ENCODE results near the gene NT5DC1.
"Not testable (repeated sequence)": the region's sequence is repeated elsewhere in the genome, so short reads cannot be mapped to it uniquely, and the experiment has no call there.

The NT5DC1 gene

GRCh38 chr6:116278854-116279231, 178.2 kb downstream of the NT5DC1 start:
- TF ChIP-seq CTCF (IDR thresholded peaks at IDR 0.05; ENCODE audit: extremely low read depth, insufficient read depth, missing control alignments) = no peak
- in situ Hi-C loops (cut with MboI; ENCODE audit: low pct_unique_long_range_greater_than_20kb, low sequenced_read_pairs, unreplicated experiment) = no loop called here
- no peak for DNase-seq (ENCODE audit: low spot score)

- in situ Hi-C loops (cut with MboI; ENCODE audit: low pct_unique_long_range_greater_than_20kb, low sequenced_read_pairs, unreplicated experiment) = loop anchor here (10.0 kb wide), 1 partner anchor 255 kb away; no protein-coding TSS in a partner anchor
- DNase-seq (ENCODE audit: low spot score) = peak; percentile 90
- peak; percentile 32 for TF ChIP-seq CTCF (IDR thresholded peaks at IDR 0.05; ENCODE audit: extremely low read depth, insufficient read depth, missing control alignments)
Measured at GRCh38 chr6:116279232-116280160, 178.8 kb downstream of the NT5DC1 start, which contains the start of gene TSPYL1. TSPYL1 (minus strand) TSS chr6:116279930; CDS start chr6:116279830, 100 bp downstream.

GRCh38 chr6:116280161-116280932, 179.7 kb downstream of the NT5DC1 start:
- no peak for DNase-seq (ENCODE audit: low spot score)
- in situ Hi-C loops (cut with MboI; ENCODE audit: low pct_unique_long_range_greater_than_20kb, low sequenced_read_pairs, unreplicated experiment) = loop anchor here (10.0 kb wide), 1 partner anchor 254 kb away; no protein-coding TSS in a partner anchor
- TF ChIP-seq CTCF (IDR thresholded peaks at IDR 0.05; ENCODE audit: extremely low read depth, insufficient read depth, missing control alignments) = no peak

- in situ Hi-C loops (cut with MboI; ENCODE audit: low pct_unique_long_range_greater_than_20kb, low sequenced_read_pairs, unreplicated experiment) = loop anchor here (10.0 kb wide), 1 partner anchor 254 kb away; no protein-coding TSS in a partner anchor
- no peak for DNase-seq (ENCODE audit: low spot score)
- no peak for TF ChIP-seq CTCF (IDR thresholded peaks at IDR 0.05; ENCODE audit: extremely low read depth, insufficient read depth, missing control alignments)
Measured at GRCh38 chr6:116280933-116281316, 180.3 kb downstream of the NT5DC1 start.

GRCh38 chr6:116282698-116283097, 182.0 kb downstream of the NT5DC1 start:
- no peak for TF ChIP-seq CTCF (IDR thresholded peaks at IDR 0.05; ENCODE audit: extremely low read depth, insufficient read depth, missing control alignments)
- no peak for DNase-seq (ENCODE audit: low spot score)
- in situ Hi-C loops (cut with MboI; ENCODE audit: low pct_unique_long_range_greater_than_20kb, low sequenced_read_pairs, unreplicated experiment) = loop anchor here (10.0 kb wide), 1 partner anchor 252 kb away; no protein-coding TSS in a partner anchor

GRCh38 chr6:116283191-116283590, 182.5 kb downstream of the NT5DC1 start:
- in situ Hi-C loops (cut with MboI; ENCODE audit: low pct_unique_long_range_greater_than_20kb, low sequenced_read_pairs, unreplicated experiment) = loop anchor here (10.0 kb wide), 1 partner anchor 252 kb away; no protein-coding TSS in a partner anchor
- no peak for TF ChIP-seq CTCF (IDR thresholded peaks at IDR 0.05; ENCODE audit: extremely low read depth, insufficient read depth, missing control alignments)
- DNase-seq (ENCODE audit: low spot score) = no peak

- in situ Hi-C loops (cut with MboI; ENCODE audit: low pct_unique_long_range_greater_than_20kb, low sequenced_read_pairs, unreplicated experiment) = loop anchor here (10.0 kb wide), 1 partner anchor 250 kb away; no protein-coding TSS in a partner anchor
- DNase-seq (ENCODE audit: low spot score) = not testable (repeated sequence)
Measured at GRCh38 chr6:116284984-116285383, 184.3 kb downstream of the NT5DC1 start.
